SIG-M5 treated with dmso at 0.1 percent for 504 hours (cell line): ENCODE measurements around the gene CASS4.

Source experiments
- DNase-seq: peaks from one replicate; lab custom pipeline; 2025; ENCODE audit not compliant: unreplicated experiment; lab: John Stamatoyannopoulos, UW

CASS4 gene

DNA sequence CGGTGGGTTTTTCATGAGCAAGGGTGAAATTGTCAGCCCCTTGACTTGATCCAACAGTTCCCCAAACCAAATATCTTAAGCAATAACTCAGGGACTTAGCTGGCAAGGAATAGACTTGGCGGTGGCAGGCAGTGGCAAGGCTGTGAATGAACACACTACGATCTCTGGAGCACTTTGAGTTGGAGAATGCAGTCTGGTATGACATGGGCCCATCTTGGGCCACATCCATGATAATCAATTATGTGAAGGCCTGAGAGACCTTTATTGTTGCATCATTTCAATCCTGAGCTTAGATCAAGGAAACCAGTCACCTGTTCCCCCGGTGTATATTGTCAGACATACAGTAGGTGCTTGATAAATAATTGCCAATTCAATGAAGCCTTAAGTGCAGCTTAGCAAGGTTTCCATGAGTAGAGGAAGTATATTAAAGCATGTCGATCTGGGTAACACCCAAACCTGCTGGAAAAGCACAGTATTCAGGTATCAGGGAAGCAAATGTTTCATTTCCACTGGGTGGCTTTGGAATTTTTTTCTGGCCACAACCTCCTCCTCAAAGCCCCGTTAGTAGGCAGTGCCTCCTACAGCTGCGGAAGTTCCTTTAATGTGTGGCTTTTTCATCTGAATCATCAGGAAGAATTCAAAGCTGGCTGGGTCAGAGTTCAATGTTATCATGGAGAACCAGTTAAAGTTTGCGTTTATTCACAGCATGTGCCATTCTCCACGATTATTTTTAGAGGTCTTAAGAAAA is 10.2 kb downstream of the CASS4 start:
- peak; percentile 74 for DNase-seq

DNA sequence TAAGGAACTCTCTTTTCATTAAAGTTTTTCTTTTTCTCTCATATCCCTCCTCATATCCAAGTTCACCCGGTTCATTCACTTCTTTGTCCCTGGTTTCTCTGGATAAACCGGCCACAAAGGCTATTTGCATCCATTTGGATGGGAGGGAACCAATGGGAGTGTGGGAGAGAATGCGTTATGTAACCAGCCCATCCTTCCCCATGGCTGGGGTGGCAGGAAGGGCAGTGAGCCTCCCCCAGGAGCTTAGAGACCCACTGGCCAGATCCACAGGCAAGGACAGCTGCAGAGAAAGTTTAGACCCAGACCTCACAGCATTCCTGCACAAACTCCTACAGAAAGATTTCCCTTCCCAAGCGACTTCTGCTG is 10.7 kb downstream of the CASS4 start:
- DNase-seq: no peak

DNA sequence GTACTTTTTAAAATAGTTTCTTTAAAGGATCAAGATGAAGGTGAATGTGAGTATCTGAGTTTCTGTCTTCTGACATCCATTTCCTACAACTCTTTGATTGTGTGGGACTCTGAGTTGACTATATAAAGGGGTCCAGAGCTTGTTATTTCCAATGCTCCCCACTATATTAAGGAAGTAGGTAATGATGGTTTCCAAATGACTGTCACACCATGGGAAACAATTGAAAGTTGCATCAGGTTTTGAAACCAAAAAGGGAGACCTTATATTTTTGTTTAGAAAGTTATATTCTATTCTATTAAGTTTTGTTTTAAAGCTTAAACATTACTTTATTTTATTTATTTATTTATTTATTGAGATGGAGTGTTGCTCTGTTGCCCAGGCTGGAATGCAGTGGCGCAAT is 11.2 kb downstream of the CASS4 start:
- DNase-seq: peak; percentile 35

DNA sequence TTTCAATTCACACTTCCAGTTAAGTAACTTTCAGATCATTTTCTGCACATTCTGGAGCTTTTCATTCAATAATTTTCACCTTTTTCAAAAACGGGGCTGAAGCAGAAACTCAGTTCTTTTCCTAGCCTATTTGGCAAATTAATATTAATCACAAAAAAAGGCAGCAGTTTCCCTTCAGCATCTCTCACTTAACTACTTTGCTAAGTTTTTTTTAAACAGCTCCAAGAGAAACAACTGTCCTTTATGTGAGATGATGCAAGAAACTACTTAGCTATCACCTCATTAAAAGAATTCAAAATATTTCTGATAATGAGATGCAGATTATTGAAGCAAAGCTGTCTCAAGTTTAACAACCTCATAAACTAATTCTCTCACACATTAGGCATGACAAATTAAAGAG is 11.8 kb downstream of the CASS4 start:
- DNase-seq: no peak

DNA sequence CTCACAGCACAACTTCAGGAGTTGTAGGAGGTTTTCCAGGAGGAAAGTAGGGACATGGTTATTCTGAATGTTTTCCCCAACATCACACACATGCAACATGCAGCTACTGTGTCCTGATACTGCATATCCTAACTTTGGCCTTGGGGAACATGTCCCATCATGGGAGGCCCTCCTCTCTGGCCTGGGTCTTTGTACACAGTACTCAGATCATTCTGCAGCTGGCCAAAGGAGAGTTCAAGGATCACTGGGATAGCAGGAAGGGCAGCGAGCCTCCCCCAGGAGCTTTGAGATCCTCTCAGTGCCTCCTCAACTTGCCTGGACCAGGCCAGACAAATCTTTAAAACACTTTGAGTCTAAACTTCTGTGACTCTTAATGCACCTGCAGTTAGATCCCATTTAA is 12.9 kb downstream of the CASS4 start:
- no peak for DNase-seq

DNA sequence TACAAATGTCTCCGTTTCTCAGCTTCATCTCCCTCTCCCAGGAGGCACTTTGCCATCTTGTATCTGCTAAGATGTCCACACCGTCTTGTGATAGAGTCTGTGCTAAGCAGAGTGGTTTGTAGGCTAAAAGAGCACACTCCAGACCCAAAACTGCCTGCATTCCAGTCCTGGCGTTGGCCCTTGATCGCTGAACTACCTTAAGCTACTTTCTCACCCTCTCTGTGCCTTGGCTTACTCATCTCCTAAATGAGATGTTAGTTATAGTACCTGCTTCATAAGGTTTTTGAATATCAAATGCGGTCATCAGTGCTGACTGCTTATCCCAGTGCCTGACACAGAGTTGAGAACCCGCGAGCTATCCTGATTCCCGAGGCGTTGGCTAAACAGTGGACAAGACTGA is 14.0 kb downstream of the CASS4 start:
- no peak for DNase-seq

DNA sequence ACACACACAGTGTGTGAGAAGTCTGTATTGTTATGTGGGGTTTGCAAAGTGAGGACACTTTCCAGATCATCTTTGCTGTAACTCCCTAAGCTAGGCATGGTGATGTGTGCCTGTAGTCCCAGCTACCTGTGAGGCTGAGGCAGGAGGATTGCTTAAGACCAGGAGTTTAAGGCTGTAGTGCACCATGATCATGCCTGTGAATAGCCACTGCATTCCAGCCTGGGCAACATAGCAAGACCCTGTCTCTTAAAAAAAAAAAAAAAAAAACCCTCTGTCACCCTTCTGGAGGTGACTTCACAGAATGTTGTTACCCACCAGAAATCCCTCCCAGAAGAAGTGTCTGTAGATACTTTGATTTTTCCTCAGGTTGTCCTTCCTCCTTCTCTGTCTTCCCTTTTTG is 14.9 kb downstream of the CASS4 start:
- DNase-seq: no peak

DNA sequence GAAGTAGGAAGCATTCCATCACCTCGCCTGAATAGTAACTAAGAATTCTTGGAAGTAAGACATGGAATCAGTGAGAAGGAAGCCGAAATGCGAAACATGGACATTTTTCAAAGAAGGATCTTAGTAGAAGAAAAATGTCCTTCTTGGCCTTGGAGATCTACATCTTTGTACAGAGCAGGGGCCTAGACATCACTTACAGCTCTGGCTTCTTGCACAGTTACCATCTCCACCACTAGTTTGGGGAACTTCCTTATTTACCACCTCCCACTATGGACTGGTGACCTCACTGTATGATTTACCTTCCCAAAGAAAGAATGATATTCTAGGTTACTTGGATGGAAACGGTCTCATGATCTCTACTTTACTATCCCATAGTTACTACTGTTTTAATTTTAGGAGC is 15.7 kb downstream of the CASS4 start:
- DNase-seq: peak; percentile 57

DNA sequence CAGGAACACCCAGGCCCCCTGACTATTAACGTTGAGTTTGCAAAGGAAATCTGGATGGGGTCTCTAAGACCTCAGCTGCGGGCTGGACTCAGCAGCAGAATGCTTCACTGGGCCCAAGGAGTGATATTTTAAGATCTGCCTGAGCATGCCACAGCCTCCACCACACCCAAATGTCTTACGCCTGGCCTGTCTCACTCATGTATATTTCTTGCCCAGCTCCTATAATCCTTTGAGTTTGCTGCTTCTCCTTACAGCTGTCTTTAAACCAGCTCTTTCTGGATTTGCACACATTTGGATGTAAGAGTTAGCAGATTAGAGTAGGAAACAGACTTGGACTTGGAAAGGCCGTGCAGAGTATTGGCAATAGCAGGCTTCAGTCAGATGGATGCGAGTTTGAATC is 16.4 kb downstream of the CASS4 start:
- DNase-seq: no peak

DNA sequence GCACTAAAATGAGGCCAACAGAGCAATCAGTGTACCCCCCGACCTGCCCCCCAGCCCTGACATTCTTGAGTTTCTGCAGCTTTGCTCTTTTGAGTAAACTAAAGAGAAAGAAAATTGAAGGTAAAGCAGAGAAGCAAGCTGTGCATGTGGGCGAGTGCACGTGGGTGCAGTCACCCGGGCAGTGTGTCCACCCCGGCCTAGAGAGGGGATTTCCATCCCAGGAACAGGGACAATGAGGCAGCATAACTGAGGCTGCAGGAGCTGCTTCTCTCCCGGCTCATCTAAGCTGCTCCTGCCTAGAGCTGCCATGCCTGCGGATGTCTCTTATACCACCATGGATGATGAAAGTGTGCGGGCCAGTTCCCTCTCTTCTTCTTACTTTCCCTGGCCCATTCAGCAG is 16.8 kb downstream of the CASS4 start:
- no peak for DNase-seq

DNA sequence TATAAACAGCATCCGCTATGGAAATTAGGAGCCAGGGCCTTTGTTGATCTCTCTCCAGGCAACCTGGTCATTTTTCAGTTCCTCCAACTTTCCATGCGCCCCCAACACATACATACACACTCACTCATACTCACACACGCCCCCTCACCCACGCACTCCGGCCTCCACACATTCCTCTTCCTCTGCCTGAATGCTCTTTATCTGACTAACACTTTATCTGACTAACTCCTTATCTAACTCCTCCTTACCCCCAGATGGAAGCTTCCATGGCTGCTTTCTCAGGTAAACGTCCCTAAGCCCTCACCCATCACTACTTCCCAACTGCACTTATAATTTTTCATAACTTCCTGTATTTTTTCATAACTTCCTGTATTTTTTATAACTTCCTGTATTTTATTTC is 17.4 kb downstream of the CASS4 start:
- peak; percentile 72 for DNase-seq

DNA sequence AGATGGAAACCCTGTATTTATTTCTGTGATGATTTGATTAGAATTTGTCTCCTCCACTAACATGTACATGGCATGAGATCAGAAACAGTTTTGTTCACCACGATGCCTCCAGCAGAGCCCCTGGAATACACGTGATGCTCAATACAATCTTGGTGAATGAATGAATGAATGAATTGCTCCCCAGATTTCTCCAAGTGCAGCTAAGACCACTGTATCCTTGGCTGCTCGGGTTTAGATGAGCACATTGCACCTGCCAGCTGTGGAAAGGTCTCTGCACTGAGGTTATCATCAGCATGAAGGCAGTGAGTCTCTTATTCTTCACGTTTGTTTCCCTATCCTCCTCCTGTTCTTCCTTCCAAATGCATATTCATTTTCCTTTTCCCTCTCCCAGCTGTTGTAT is 17.9 kb downstream of the CASS4 start:
- DNase-seq: no peak

DNA sequence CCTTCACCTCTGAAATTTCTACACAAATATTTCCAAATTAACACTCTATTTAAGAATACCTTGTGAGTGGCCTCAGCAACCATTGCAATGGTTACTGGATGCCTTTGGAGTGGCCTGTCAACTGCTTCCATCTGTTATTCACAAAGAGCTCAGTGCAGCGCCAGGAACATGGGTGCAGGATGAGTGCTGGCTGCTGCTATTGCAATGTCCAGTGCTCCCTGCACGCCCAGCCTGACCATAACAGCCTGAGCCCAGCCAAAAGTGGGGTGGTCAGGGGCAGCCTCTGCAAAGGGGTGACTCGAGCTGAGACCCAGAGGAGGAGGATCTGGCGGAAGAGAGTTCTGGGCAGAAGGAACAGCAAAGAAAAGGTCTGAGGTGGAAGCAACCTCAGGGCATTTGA is 18.4 kb downstream of the CASS4 start:
- DNase-seq: no peak

DNA sequence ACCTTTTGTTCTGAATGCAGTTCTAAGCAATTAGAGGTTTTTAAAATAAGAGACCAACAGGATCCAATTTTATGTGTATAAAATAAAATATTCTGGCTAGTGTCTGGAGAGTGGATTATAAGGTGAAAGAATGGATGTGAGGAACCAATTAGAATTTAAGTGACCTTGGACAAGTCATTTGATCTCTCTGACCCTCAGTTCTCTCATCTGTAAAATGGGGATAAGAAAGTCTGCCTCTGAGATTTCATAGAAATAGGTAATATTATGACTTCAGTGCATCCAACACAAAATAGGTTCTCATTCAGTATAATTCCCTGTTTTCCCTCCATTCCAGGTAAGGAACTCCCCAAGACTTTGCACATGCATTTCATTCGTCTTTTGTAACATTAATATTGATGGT is 18.9 kb downstream of the CASS4 start:
- DNase-seq: no peak

DNA sequence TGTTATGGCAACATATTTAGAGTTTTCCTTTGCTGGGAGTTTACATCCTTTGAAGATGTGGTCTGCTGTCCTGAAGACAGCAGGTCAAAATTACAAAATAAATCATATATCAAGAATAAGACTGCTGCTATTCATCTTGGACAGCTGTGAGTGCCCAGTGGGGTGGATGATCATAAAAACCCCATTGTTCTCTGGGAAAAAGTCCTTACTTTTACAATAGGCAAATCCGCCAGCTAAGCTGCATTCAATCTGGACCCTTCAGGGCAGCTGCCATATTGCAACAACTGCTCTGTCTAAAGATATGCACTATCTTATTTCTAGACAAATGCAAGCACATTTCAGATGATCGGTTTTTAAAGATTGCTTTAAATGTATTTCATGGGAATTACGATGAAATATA is 19.4 kb downstream of the CASS4 start:
- no peak for DNase-seq

DNA sequence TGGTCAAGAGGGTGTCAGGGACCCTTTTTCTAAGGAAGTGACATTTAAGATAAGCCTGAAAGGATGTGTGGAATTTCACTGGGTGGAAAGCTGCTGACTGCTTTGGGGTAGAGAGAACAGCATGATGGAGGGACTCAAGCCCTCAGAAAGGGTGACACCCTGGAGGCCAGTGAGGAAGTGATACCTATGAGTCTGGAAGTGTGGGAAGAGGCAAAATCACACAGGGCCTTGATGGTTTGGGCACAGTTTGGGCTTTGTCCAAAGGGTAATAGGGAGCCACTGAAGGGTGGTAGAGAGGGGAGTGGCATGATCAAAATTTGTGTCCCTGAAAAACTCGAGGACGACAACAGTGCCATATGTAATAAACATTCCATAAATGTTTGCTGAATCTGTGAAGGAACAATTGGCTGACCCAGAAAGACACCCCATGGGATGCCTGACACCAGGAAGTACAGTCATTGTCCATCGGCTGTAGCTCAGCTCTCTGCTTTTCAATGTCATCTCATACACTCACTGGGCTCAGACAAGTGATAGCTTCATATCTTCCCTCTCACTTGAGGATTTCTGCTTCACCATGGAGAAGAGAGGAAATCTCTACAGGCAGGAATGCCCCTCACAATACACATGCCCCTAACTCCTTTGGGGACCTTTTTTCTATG is 21.3 kb downstream of the CASS4 start:
- no peak for DNase-seq

DNA sequence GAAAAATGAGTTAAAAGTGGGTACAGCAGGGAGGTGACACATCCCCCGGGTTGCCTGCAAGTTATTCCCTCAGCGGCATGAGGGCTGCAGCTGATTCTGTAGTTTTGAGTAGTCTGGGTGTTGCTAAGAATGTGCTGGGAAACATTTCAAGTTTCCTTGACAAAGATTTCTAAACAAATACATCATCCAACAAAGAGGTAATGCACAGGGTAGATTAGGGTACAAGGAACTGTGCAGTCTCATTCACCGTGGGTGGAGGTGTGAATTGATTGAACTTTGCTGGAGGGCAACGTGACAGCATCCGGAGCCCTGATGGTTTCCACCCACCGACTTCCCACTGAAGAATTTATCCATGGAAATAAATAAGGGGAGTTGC is 21.8 kb downstream of the CASS4 start:
- no peak for DNase-seq

DNA sequence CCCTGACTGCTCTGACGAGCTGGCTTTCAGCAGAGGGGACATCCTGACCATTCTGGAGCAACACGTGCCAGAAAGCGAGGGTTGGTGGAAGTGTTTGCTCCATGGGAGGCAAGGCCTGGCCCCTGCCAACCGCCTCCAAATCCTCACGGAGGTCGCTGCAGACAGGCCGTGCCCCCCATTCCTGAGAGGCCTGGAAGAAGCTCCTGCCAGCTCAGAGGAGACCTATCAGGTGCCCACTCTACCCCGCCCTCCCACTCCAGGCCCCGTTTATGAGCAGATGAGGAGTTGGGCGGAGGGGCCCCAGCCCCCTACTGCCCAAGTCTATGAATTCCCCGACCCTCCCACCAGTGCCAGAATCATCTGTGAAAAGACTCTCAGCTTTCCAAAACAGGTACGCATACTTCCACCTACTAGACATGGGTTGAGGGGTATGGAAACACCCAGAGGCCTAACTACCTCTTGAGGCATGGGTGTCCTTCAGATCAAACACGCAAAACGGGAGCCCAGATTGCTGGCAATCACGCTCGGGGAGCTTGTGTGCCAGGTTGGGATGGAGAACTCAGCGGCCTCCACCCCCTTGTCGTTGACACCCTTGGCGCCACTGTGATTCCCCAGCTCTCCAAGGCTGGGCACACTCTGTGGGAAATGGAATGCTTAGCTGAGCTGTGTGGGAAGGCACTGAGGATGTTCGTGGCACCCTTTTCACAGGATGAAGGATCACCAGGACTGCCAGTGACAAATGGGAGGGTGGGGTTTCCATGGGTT is 25.3 kb downstream of the CASS4 start:
- no peak for DNase-seq

DNA sequence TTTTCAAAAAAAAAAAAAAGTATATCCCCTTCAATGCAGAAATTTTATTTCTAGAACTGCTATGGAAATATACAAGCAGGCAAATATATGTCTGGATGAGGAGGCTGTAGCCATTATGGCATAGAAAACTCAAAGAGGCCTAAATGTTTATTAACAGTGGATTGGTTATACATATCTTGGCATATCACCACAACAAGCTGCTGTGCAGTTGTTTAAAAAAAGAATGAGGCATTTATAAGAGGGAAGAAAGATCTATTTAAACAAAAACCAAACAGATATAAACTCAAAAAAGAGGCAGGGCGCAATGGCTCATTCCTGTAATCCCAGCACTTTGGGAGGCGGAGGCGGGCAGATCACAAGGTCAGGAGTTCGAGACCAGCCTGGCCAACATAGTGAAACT is 26.2 kb downstream of the CASS4 start:
- DNase-seq: no peak

DNA sequence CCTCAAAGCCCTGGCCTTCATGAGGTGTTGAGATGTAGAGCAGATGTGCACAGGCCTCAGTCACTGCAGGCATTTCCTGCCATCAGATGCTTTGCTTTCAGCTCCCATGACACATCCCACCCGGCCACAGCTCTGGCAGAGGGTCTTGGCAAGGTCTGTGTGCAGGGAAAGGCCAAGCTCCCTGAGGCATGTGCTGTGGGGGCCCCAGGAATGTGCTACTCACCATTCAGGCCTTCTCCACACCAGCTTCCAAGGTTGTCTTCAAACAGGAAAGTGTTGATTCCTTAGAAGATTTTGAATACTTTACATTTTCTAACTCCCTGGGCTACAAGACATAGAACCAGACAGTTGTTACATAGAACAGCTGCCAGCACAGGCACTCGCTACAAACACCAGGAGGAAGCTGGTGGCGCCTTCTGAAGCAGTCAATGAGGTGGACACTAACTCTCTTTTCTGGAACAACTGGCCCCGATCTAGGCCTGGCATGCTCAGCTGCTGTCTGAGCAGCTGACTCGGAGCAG is 27.8 kb downstream of the CASS4 start:
- DNase-seq: no peak

DNA sequence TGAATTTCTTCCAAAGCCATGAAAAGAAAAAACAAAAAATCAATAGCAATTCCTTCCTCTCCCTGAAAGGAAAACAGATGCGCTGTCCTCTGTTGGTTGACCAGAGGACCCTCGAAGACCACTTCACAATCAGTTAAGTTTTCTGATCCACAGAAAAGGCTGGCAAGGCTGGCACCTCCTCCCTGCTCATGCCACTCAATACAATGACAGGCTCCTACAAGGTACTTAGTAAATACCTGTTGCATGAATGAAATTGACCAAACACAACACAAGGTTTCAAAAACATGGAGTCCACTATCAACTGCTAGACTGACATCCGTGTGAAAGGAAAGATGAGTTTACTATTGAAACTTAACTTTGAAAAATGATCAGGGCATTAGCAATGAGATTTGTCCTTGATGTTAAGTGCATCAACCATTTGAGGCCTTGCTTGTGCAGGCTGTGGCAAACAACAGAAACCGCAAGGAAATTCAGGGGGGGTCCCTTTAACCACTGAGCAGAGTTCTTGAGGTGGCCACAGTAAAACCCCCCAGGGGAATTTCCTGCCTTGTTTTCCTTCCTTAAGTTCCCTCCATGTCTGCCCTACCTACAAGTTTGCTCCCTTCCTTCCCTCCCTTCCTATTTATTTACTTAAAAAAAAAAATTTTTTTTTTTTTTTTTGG is 28.4 kb downstream of the CASS4 start:
- no peak for DNase-seq
